GM19468 (cell line): Measurements from ENCODE around the gene ABCB4.
A peak's percentile ranks its signal among the peaks of the same experiment; 100 is the strongest.

Experiments
- ATAC-seq: cut with Tn5 transposase; IDR thresholded peaks from one replicate; pipeline ENCODE4 v1.9.1; 2021; ENCODE audit warnings: mild to moderate bottlenecking, moderate library complexity, moderate number of reproducible peaks; ENCODE audit not compliant: unreplicated experiment; ENCODE audit errors: extremely low read depth

Gene ABCB4

GRCh38 chr7:87475359-87476178, at the start of gene ABCB4:
Gene ABCB4, minus strand, starts transcription at chr7:87475680. Its CDS starts 215 bp downstream, at chr7:87475465.
- no peak for ATAC-seq

DNA sequence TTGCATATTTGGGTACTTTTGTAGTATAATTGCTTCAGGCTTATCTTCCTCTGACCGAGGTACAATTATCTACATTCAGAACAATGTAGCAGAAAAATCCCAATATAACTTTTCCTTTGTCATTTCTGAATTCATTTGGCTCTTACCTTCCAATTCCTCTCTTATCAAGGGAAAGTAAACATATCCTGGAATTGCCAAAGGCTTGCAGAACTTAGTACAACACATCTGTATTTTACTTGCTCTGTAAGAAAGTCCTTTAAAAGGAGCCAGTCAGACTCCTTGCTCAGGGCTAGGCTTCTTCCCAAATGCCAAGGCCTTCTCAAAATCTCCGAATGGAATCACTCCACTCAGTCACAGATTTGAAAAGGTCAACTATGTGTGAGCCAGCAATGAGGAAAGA, 43.3 kb upstream of the ABCB4 start:
- no peak for ATAC-seq

GRCh38 chr7:87517891-87518290, 42.4 kb upstream of the ABCB4 start:
- no peak for ATAC-seq

- no peak for ATAC-seq
Measured at GRCh38 chr7:87517136-87517815, 41.8 kb upstream of the ABCB4 start.

GRCh38 chr7:87513735-87514335, 38.4 kb upstream of the ABCB4 start:
- ATAC-seq = no peak

- ATAC-seq = no peak
Measured at GRCh38 chr7:87512906-87513305, 37.4 kb upstream of the ABCB4 start.

GRCh38 chr7:87511510-87511909, 36.0 kb upstream of the ABCB4 start:
- ATAC-seq = no peak

GRCh38 chr7:87510411-87510875, 35.0 kb upstream of the ABCB4 start:
- ATAC-seq = no peak

DNA sequence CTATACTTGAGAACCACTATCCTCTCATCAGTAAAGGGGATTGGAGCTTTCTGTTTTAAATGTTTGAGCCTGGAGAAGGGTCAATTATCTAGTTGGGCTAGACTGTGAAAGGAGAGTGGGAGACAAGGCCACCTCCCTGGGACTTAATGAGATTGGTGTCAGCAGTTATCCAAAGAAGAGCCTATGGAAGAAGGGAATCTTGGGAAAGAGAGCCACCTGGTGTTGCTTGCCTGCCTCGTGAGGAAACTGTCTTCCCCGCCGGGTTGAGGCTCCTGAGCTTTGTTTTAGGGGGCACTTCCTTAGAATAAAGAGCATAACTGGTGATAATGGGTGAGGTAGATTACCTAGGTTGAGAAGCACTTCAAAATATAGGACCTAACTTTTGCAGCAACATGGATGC, 32.0 kb upstream of the ABCB4 start:
- ATAC-seq = no peak

- no peak for ATAC-seq
Measured at GRCh38 chr7:87506246-87507180, 31.0 kb upstream of the ABCB4 start.

GRCh38 chr7:87505557-87506245, 30.2 kb upstream of the ABCB4 start:
- peak; percentile 44 for ATAC-seq

- ATAC-seq = no peak
Measured at GRCh38 chr7:87505122-87505521, 29.6 kb upstream of the ABCB4 start.

GRCh38 chr7:87499494-87499893, 24.0 kb upstream of the ABCB4 start:
- no peak for ATAC-seq

- no peak for ATAC-seq
Measured at GRCh38 chr7:87498893-87499292, 23.4 kb upstream of the ABCB4 start.

DNA sequence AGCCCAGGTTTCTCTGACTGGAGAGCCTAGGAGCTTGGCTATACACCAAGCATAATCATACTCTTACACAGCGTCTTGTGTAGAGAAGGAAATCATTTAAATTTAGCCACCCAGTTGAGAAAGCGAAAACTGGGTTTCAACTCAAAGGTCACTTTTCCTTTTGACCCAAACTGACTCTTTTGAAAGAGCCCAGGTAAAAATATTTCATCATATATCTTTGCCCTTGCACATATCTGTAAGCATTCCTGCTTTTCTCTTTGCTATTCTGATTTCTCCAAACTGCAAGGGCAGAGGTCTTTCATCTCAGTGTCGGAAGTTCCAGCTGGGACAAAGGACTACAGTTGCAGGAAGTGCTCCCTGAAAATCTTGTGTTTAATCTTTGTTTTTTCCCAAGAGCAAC, 22.0 kb upstream of the ABCB4 start:
- ATAC-seq = no peak

DNA sequence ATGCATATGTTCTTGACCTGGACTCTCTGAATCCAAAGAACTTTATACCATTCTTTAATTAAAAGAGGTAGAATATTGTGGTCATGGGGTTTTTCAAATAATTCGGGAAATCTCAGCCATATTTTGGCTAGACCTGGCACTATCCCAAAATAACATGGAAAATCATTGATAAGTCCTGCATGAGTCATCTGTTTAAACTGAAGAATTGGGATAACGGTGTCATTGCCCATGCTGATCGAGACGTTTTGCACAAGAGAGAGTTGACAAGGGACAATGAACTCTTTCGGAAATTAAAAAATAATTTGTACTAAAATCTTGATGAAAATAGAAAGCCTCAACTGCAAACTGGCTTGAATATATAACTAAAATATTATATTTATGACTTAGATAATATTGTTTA, 19.9 kb upstream of the ABCB4 start:
- ATAC-seq = no peak

- ATAC-seq = no peak
Measured at GRCh38 chr7:87494454-87494853, 19.0 kb upstream of the ABCB4 start.

DNA sequence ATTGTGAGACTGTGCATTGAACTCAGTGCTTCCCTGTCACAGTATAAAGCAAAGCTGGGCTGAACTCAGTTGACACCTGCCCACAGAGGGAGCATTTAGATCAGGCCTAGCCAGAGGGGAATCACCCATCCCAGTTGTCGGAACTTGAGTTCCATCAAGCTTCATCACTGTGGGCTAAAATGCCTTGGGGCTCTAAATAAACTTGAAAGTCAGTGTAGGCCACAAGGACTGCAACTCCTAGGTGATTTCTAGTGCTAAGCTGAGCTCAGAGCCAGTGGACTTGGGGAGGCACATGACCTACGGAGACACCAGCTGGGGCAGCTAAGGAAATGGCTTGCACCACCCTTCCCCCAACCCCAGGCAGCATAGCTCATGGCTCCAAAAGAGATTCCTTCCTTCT, 7.7 kb upstream of the ABCB4 start:
- ATAC-seq = no peak

GRCh38 chr7:87482115-87482514, 6.6 kb upstream of the ABCB4 start:
- ATAC-seq = no peak

GRCh38 chr7:87480386-87480785, 4.9 kb upstream of the ABCB4 start:
- ATAC-seq = no peak
